DOHH2 (cell line): ENCODE results near the gene PAPSS2.

Source experiments
- EZH2phosphoT487 ChIP-seq: fragments of 200-600 bp; sonication (generic); IDR thresholded peaks from 2 replicates; pipeline ENCODE4 v1.6.1; 2017; ENCODE audit warnings: borderline replicate concordance, mild to moderate bottlenecking, antibody characterized with exemption, low read length, moderate library complexity, mixed read lengths
- TF ChIP-seq, protein P1 (sequence below): fragments of 200-600 bp; sonication (generic); IDR thresholded peaks from one replicate; pipeline ENCODE4 v1.5.1; 2014; ENCODE audit warnings: antibody characterized with exemption, mild to moderate bottlenecking, low read depth, low read length; ENCODE audit not compliant: poor library complexity, severe bottlenecking

DNA sequence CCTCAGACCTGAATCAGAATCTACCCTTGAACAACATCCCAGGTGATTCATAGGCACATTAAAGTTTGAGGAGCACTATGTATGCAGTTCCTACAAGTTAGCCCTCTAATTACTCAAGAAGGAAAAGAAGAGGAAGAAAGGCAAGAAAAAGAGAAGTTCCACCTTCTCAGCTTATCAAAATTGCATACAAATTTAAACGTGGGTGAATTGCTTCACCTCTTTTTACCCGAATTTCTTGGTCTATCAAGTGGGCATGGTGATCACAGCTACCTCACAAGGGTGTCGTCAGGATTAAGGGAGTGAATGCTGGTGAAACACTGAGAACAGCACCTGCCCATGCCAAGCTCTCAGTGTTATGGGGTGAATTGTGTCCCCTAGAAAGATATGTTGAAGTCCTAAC, 43.8 kb upstream of the PAPSS2 start:
- TF ChIP-seq, protein P1, sequence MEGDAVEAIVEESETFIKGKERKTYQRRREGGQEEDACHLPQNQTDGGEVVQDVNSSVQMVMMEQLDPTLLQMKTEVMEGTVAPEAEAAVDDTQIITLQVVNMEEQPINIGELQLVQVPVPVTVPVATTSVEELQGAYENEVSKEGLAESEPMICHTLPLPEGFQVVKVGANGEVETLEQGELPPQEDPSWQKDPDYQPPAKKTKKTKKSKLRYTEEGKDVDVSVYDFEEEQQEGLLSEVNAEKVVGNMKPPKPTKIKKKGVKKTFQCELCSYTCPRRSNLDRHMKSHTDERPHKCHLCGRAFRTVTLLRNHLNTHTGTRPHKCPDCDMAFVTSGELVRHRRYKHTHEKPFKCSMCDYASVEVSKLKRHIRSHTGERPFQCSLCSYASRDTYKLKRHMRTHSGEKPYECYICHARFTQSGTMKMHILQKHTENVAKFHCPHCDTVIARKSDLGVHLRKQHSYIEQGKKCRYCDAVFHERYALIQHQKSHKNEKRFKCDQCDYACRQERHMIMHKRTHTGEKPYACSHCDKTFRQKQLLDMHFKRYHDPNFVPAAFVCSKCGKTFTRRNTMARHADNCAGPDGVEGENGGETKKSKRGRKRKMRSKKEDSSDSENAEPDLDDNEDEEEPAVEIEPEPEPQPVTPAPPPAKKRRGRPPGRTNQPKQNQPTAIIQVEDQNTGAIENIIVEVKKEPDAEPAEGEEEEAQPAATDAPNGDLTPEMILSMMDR: no peak
- TF ChIP-seq EZH2phosphoT487: no peak
